ENCODE results near the gene RPN2.

The RPN2 gene

DNA sequence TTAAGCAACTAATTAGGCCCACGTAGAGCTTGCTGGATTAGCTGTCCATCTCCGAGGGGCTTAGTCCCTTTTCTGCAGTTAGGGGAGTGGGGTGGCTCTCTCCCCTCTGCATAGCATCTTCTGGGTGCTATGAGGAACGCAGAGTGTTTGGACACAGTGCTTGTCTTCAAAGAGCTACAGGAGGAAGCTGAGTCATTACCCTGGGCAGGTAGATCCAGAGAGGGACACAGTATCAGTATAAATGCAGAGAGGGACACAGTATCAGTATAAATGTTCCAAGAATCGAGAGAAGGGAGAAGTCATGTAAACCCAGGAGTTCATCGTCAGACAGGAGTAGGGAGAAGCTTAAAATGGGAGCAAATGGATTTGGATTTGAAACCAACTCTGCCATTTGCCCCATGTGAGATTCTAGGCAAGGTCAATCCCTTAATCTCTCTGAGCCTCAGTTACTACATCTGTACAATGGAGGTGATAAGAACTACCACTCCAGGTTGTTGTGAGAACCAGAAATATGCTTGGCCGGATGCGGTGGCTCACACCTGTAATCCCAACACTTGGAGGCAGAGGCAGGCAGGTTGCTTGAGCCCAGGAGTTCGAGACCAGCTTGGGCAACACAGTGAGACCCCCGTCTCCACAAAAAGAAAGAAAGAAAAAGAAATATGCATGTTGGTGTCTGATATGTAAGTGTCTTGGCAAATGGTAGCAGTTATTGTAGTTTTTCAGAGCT is 88.0 kb downstream of the RPN2 start:
- no peak for DNase-seq (ENCODE audit: low read depth, low spot score)
- H3K27ac ChIP-seq: no peak overlapping the region
- no peak overlapping the region for H3K4me3 ChIP-seq
- no peaks in the 10 kb centered on the region for H3K9me3 ChIP-seq (ENCODE audit: low read depth, low read length)
- no peaks in the 10 kb centered on the region for H3K36me3 ChIP-seq (ENCODE audit: insufficient read depth, low read length)
- TF ChIP-seq POLR2AphosphoS5 (IDR thresholded peaks at IDR 0.05; ENCODE audit: borderline replicate concordance, low read depth, low read length) (no peak), EZH2 (IDR thresholded peaks at IDR 0.05) (no peak), FOXP2 (optimal IDR thresholded peaks at IDR 0.05; ENCODE audit: control extremely low read depth, extremely low read length, insufficient read depth) (no peak)
- H3K9ac ChIP-seq (ENCODE audit: insufficient read length): no peak overlapping the region

DNA sequence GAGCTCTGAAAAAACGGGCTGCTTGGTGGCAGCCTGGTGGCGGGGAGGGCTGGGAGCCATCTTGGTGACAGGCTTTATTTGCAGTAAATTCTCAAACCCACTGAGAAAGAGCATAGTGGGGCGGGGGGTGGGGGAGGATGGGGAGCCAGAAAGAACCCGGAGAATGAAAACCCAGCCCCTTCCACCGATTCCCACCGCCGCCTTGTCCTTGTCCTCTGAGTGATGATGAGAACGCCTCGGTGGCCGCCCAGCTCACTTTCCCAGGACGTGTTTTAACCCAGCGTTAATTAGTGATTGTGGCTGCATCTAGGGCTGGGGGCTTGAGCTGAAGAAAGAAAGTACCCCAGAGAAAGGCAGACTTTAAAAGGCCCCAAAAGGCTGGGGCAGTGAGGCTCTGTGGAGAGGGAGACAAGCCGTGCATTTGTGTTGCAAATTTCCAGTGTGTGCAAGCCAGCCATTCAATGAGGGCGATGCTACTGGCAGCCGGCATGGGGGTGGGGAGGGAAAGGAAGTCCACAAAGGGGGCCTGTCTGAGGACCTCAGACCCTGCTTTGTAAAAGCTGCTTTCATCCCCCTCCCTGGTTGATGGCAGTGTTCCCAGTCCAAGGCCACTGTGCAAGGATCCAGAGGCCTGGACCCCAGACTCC is 88.7 kb downstream of the RPN2 start:
- no peaks in the 10 kb centered on the region for H3K9me3 ChIP-seq (ENCODE audit: low read depth, low read length)
- no peaks in the 10 kb centered on the region for H3K36me3 ChIP-seq (ENCODE audit: insufficient read depth, low read length)
- no peak for DNase-seq (ENCODE audit: low read depth, low spot score)
- H3K9ac ChIP-seq (ENCODE audit: insufficient read length): no peak overlapping the region
- H3K27ac ChIP-seq: no peak overlapping the region
- TF ChIP-seq POLR2AphosphoS5 (IDR thresholded peaks at IDR 0.05; ENCODE audit: borderline replicate concordance, low read depth, low read length) (no peak), EZH2 (IDR thresholded peaks at IDR 0.05) (no peak), FOXP2 (optimal IDR thresholded peaks at IDR 0.05; ENCODE audit: control extremely low read depth, extremely low read length, insufficient read depth) (no peak)
- no peak overlapping the region for H3K4me3 ChIP-seq

DNA sequence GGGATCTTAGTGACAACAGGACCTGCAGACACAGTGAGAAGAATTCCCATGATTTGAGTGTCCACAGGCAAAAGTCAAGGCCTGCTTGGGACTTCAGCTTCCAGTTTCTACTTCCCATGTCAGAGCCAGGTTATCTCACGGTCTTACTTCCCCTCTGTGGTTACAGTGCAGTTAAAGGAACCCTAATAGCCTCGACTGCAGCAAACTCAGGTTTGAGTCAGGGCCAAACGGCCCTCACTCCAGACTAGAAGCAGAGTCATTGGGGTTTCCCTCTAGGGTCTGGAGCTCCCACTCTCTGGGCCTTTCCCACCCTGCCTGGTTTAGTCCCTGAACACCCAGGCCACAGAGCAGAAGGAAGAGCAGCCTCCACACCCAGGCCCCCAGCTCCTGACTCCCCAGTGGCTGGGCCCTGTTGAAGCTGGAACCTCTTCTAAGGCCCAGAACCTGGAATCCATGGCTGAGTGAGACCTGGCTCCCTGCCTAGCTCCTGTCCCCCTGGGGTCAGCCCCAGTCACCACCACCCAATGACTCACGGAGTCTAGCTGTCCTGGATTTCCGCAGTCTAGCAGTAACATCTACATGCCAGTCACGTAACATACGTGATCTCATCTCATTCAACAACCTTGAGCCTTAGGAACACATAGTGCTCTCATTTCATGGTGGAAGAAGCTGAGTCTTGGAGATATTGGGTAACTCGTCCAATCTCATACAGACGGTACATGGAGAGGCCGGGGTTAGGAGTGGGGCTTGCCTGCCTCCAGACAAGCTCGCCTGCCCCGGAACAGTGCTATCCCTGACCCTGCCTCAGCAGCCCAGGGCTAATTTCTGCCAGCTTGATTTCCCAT is 91.7 kb downstream of the RPN2 start:
- no peak overlapping the region for H3K9ac ChIP-seq (ENCODE audit: insufficient read length)
- H3K27ac ChIP-seq: no peak overlapping the region
- DNase-seq (ENCODE audit: low read depth, low spot score): no peak
- TF ChIP-seq POLR2AphosphoS5 (IDR thresholded peaks at IDR 0.05; ENCODE audit: borderline replicate concordance, low read depth, low read length) (no peak), FOXP2 (optimal IDR thresholded peaks at IDR 0.05; ENCODE audit: control extremely low read depth, extremely low read length, insufficient read depth) (no peak), EZH2 (IDR thresholded peaks at IDR 0.05) (no peak)
- H3K9me3 ChIP-seq (ENCODE audit: low read depth, low read length): no peaks in the 10 kb centered on the region
- H3K36me3 ChIP-seq (ENCODE audit: insufficient read depth, low read length): no peaks in the 10 kb centered on the region
- no peak overlapping the region for H3K4me3 ChIP-seq

DNA sequence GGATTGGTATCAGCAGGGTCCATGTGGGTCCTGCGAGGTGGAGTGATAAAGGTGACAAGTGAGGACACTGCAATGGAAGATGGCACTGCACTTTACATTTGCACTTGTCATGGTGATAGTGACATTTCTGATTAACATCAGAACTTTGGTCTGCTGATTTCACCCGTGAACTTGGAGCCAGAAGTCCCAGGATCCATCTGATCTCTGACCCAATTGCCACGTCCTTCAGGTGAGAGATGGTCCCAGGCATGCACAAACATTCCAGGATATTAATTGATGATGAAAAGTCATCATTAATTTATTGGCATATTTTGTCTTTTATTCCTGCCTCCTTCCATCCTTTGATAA is 92.3 kb downstream of the RPN2 start:
- TF ChIP-seq EZH2 (IDR thresholded peaks at IDR 0.05) (no peak), POLR2AphosphoS5 (IDR thresholded peaks at IDR 0.05; ENCODE audit: borderline replicate concordance, low read depth, low read length) (no peak)

DNA sequence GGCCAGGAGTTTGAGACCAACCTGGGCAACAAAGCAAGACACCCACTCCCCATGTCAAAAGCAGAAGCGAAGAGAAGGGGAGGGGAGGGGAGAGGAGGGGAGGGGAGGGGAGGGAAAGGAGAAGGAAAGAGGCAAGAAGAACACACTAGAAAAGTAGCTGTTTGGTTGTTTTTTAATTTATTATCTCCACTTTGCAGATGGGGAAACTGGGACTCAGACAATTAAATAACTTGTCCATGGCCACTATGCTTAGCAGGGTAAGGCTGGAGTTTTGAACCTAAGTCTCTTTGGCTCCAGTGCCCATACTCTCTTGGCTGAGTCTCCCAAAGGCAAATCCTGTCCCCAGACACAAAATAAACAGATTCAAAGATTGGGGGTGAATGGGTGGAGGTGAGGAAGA is 94.9 kb downstream of the RPN2 start:
- no peak for DNase-seq (ENCODE audit: low read depth, low spot score)
- no peak overlapping the region for H3K4me3 ChIP-seq
- no peak overlapping the region for H3K27ac ChIP-seq
- H3K9me3 ChIP-seq (ENCODE audit: low read depth, low read length): no peaks in the 10 kb centered on the region
- H3K9ac ChIP-seq (ENCODE audit: insufficient read length): no peak overlapping the region
- TF ChIP-seq FOXP2 (optimal IDR thresholded peaks at IDR 0.05; ENCODE audit: control extremely low read depth, extremely low read length, insufficient read depth): no peak
- TF ChIP-seq EZH2 (IDR thresholded peaks at IDR 0.05): no peak
- TF ChIP-seq POLR2AphosphoS5 (IDR thresholded peaks at IDR 0.05; ENCODE audit: borderline replicate concordance, low read depth, low read length): no peak
- no peaks in the 10 kb centered on the region for H3K36me3 ChIP-seq (ENCODE audit: insufficient read depth, low read length)

More for the DNA sequence above, 92.3 kb downstream of the RPN2 start:
- Histone ChIP-seq H3K27ac (no peak overlapping the region), H3K4me3 (no peak overlapping the region), H3K9me3 (ENCODE audit: low read depth, low read length) (no peaks in the 10 kb centered on the region), H3K36me3 (ENCODE audit: insufficient read depth, low read length) (no peaks in the 10 kb centered on the region), H3K9ac (ENCODE audit: insufficient read length) (no peak overlapping the region)
- DNase-seq (ENCODE audit: low read depth, low spot score): no peak

DNA sequence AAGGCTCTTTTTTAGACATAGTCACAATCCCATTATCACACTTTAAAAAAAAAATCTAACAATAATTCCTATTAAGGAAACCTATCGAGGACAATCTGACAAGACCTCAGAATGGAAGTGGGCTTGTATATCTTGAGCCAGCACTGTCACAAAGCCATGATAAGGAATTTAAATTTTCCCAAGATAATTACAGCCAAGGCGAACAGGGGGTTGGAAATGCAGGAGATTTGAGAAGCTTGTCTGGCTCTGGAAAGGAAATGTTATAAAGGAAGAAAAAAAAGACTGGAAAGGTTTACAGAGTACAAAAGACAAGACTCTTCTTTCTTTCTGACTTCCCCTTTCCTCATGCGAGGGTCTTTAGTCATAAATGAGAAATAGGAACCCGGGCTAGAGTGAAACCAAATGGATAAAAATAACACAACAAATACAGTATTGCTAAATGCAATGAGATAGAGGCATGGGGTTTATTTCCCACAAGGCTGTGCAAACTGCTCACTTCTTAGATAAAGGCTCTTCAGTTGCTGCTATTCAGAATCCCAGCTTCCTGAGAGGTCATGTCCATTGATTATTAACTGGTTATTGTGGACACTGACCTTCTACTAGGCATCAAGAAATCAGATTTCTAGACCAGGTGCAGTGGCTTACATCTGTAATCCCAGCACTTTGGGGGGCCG is 95.9 kb downstream of the RPN2 start:
- Histone ChIP-seq H3K4me3 (no peak overlapping the region), H3K27ac (no peak overlapping the region), H3K9ac (ENCODE audit: insufficient read length) (no peak overlapping the region), H3K9me3 (ENCODE audit: low read depth, low read length) (no peaks in the 10 kb centered on the region), H3K36me3 (ENCODE audit: insufficient read depth, low read length) (no peaks in the 10 kb centered on the region)
- DNase-seq (ENCODE audit: low read depth, low spot score): no peak
- TF ChIP-seq FOXP2 (optimal IDR thresholded peaks at IDR 0.05; ENCODE audit: control extremely low read depth, extremely low read length, insufficient read depth): no peak
- TF ChIP-seq EZH2 (IDR thresholded peaks at IDR 0.05): no peak

DNA sequence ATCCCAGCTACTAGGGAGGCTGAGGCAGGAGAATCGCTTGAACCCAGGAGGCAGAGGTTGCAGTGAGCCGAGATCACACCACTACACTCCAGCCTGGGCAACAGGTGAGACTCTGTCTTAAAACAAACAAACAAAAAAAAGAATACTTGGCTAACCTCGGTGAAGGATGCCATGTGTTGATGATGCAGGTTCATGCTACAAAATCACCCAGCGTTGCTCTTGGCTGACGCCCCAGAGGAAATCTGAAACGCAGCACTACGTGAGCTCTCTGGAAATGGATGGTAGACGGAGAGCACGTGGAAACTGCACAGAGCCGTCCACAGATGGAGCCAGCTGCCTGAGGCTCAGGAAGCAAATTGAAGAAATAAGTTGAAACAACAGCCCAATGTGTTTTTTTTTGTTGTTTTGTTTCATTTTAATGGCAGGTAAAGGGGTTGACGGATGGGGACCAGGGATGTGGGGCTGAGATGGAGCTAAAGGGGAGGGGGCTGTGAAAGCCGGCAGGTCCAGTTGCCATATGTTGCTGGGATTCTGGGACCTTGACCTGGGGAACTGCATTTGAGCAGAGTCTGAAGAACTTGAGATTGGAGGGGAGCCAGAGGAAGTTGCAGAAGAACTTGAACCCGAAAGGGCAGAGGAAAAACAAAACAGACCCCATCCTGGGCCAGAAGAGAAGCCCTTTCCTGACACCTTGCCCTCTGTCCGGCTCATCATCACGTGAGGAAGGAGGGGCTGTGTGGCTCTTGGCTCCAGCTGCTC is 97.5 kb downstream of the RPN2 start:
- H3K9me3 ChIP-seq (ENCODE audit: low read depth, low read length): no peaks in the 10 kb centered on the region
- H3K27ac ChIP-seq: no peak overlapping the region
- DNase-seq (ENCODE audit: low read depth, low spot score): no peak
- H3K4me3 ChIP-seq: no peak overlapping the region
- no peak overlapping the region for H3K9ac ChIP-seq (ENCODE audit: insufficient read length)
- H3K36me3 ChIP-seq (ENCODE audit: insufficient read depth, low read length): no peaks in the 10 kb centered on the region
- no peak for TF ChIP-seq EZH2 (IDR thresholded peaks at IDR 0.05)
- no peak for TF ChIP-seq POLR2AphosphoS5 (IDR thresholded peaks at IDR 0.05; ENCODE audit: borderline replicate concordance, low read depth, low read length)
- TF ChIP-seq FOXP2 (optimal IDR thresholded peaks at IDR 0.05; ENCODE audit: control extremely low read depth, extremely low read length, insufficient read depth): no peak

Measured in SK-N-MC (cell line).